Right atrium auricular region (tissue), 2 donors: ENCODE measurements around the gene PRICKLE3. TPM values are rescaled to one million over a fixed set of nuclear protein-coding genes. Genes with fewer than 3 reads are reported as not detected.
"Not testable (repeated sequence)": the region's sequence is repeated elsewhere in the genome, so short reads cannot be mapped to it uniquely, and the experiment has no call there.

Experiments used
- DNase-seq: peaks from one replicate; pipeline ENCODE4 v3.0.0-alpha.2; 2019; ENCODE audit warnings: low spot score
- H3K27ac ChIP-seq, 2 donors: fragments of 200-600 bp; sonication (generic); 1 replicate in 1 of 2; 2 replicates in 1 of 2; pipeline ENCODE4 v1.5.1; 2016 to 2019
- H3K27me3 ChIP-seq, 2 donors: fragments of 200-600 bp; sonication (generic); one replicate each; pipeline versions ENCODE4 v1.5.1 to v1.6.0; 2017 to 2019
- H3K36me3 ChIP-seq: fragments of 200-600 bp; sonication (generic); one replicate; pipeline ENCODE4 v1.5.1; 2016
- H3K4me1 ChIP-seq, 2 donors: fragments of 200-600 bp; sonication (generic); one replicate each; pipeline versions ENCODE4 v1.5.1 to v1.6.0; 2017 to 2019
- H3K4me3 ChIP-seq, 2 donors: fragments of 200-600 bp; sonication (generic); 1 replicate in 1 of 2; 2 replicates in 1 of 2; pipeline ENCODE4 v1.5.1; 2017 to 2019; ENCODE audit warnings: mild to moderate bottlenecking in 1 of 2, moderate library complexity in 1 of 2
- H3K9me3 ChIP-seq, 2 donors: fragments of 200-600 bp; sonication (generic); one replicate each; pipeline ENCODE4 v1.5.1; 2019
- CTCF ChIP-seq, 2 donors: fragments of 200-600 bp; sonication (generic); IDR thresholded peaks; one replicate each; pipeline ENCODE4 v1.5.1; 2019; ENCODE audit warnings: antibody characterized with exemption in 2 of 2
- total RNA-seq, 2 donors: library from RNA; depleted of rRNA; stranded (reverse); fragments of >200 nt; gene quantifications; one replicate each; pipeline ENCODE4 v1.1.0, GENCODE V29; 2016

Gene PRICKLE3
- total RNA-seq, 2 donors from 2014 or later = 7.2 to 12.7 TPM

GRCh38 chrX:49160908-49161307, 25.3 kb downstream of the PRICKLE3 start:
- no peak overlapping the region for H3K4me3 ChIP-seq
- no peaks in the 10 kb centered on the region for H3K36me3 ChIP-seq
- H3K4me1 ChIP-seq = peaks cover 0 to 9% of the 10 kb centered on the region in 2 donors
- H3K27ac ChIP-seq = no peak overlapping the region
- no peak for DNase-seq
- no peak for TF ChIP-seq CTCF (IDR thresholded peaks at IDR 0.05)
- H3K9me3 ChIP-seq = no peaks in the 10 kb centered on the region
- H3K27me3 ChIP-seq = no peaks in the 10 kb centered on the region

- H3K9me3 ChIP-seq = no peaks in the 10 kb centered on the region
- TF ChIP-seq CTCF (IDR thresholded peaks at IDR 0.05) = no peak
- no peaks in the 10 kb centered on the region for H3K27me3 ChIP-seq
- no peaks in the 10 kb centered on the region for H3K4me1 ChIP-seq
- no peak for DNase-seq
- H3K36me3 ChIP-seq = no peaks in the 10 kb centered on the region
- H3K27ac ChIP-seq = no peak overlapping the region
- no peak overlapping the region for H3K4me3 ChIP-seq
These were observed 29.0 kb downstream of the PRICKLE3 start for GRCh38 chrX:49157194-49157593.

GRCh38 chrX:49155900-49156837, 30.0 kb downstream of the PRICKLE3 start:
- peak; percentile 43 to 85 for TF ChIP-seq CTCF (IDR thresholded peaks at IDR 0.05)
- Histone ChIP-seq H3K4me1 (no peaks in the 10 kb centered on the region), H3K36me3 (no peaks in the 10 kb centered on the region), H3K27ac (peak overlapping the region; percentile 91 to 94), H3K27me3 (no peaks in the 10 kb centered on the region), H3K9me3 (no peaks in the 10 kb centered on the region), H3K4me3 (peak overlapping the region; percentile 35 to 52)
- peak; percentile 84 for DNase-seq

- peak overlapping the region; percentile 91 to 94 for H3K27ac ChIP-seq
These were observed 30.8 kb downstream of the PRICKLE3 start for GRCh38 chrX:49155243-49155899.

GRCh38 chrX:49153467-49153866, 32.7 kb downstream of the PRICKLE3 start:
- no peak overlapping the region for H3K4me3 ChIP-seq
- H3K27me3 ChIP-seq = no peaks in the 10 kb centered on the region
- TF ChIP-seq CTCF (IDR thresholded peaks at IDR 0.05) = no peak
- peak overlapping the region in 1 of 2 donors; percentile 94 for H3K27ac ChIP-seq
- H3K9me3 ChIP-seq = no peaks in the 10 kb centered on the region
- no peak for DNase-seq
- H3K4me1 ChIP-seq = no peaks in the 10 kb centered on the region
- H3K36me3 ChIP-seq = no peaks in the 10 kb centered on the region

More at GRCh38 chrX:49155243-49155899, 30.8 kb downstream of the PRICKLE3 start:
- TF ChIP-seq CTCF (IDR thresholded peaks at IDR 0.05) = no peak
- H3K4me1 ChIP-seq = no peaks in the 10 kb centered on the region
- no peaks in the 10 kb centered on the region for H3K36me3 ChIP-seq
- H3K4me3 ChIP-seq = peak overlapping the region; percentile 35 to 52
- H3K27me3 ChIP-seq = no peaks in the 10 kb centered on the region
- no peaks in the 10 kb centered on the region for H3K9me3 ChIP-seq
- no peak for DNase-seq

- not testable (repeated sequence) for DNase-seq, H3K4me1 ChIP-seq, H3K4me3 ChIP-seq, H3K27ac ChIP-seq, H3K27me3 ChIP-seq, H3K36me3 ChIP-seq, H3K9me3 ChIP-seq
These were observed 36.9 kb downstream of the PRICKLE3 start for GRCh38 chrX:49149291-49149690.

GRCh38 chrX:49148390-49149100, 37.6 kb downstream of the PRICKLE3 start:
- H3K36me3 ChIP-seq, H3K27ac ChIP-seq, H3K27me3 ChIP-seq, H3K4me1 ChIP-seq, H3K4me3 ChIP-seq, DNase-seq, H3K9me3 ChIP-seq: not testable (repeated sequence)
